Measurements from ENCODE around the gene ZBTB39. TPM values are rescaled to one million over a fixed set of nuclear protein-coding genes. Genes with fewer than 3 reads are reported as not detected.
A peak's percentile ranks its signal among the peaks of the same experiment; 100 is the strongest.

Gene ZBTB39
- total and polyA plus RNA-seq, 2 of the 8 experiments (the other 6 are each of a cell fraction or from before 2014, with no cell fraction given) = 19.3 to 25.0 TPM

- 84% methylated on average over 7 of the region's 7 CpGs; no CpG with 5 or more reads in 1 of the 2 experiments for WGBS, 2 experiments (ENCODE audit: extremely low coverage in 1 of 2, insufficient coverage in 1 of 2, insufficient read length in 1 of 2, insufficient replicate concordance in 2 of 2, low coverage in 1 of 2, low lambda C conversion rate in 2 of 2, missing lambda C conversion rate in 1 of 2)
- no peaks in the 10 kb centered on the region for H4K20me1 ChIP-seq (replicated peaks in 1 of 2; ENCODE audit: control insufficient read depth in 1 of 2, insufficient read depth in 2 of 2, low read length in 2 of 2)
- POLR2A ChIA-PET (ENCODE audit: partially characterized antibody) = interaction anchor here (0.7 to 2.2 kb wide), 7 partner anchors 12 to 97 kb away, joined by 3 to 7 read pairs (median 5); partner anchors contain the start of genes LRP1 and TAC3
- H3K27me3 ChIP-seq (replicated peaks in 1 of 4; ENCODE audit: control insufficient read depth in 3 of 4, extremely low read depth in 1 of 4, insufficient read depth in 3 of 4, low read length in 3 of 4) = no peaks in the 10 kb centered on the region
- peak overlapping the region; percentile 89 for H2AFZ ChIP-seq (ENCODE audit: low read length)
- H3K9ac ChIP-seq (replicated peaks in 1 of 4; ENCODE audit: extremely low read depth in 1 of 4, low read depth in 3 of 4, low read length in 3 of 4) = no peak overlapping the region
- H3K23ac ChIP-seq (ENCODE audit: insufficient read length) = no peak overlapping the region
- no peaks in the 10 kb centered on the region for H3K36me3 ChIP-seq (ENCODE audit: control insufficient read depth in 2 of 4, insufficient read depth in 4 of 4, low read length in 3 of 4)
- peak overlapping the region; percentile 98 for H4K91ac ChIP-seq (replicated peaks; ENCODE audit: insufficient read length, low read length)
- peaks cover 0 to 8% (median 3%) of the 10 kb centered on the region in 4 experiments; a peak in 5 of 7 replicates for H3K4me1 ChIP-seq (replicated peaks in 1 of 4; ENCODE audit: control insufficient read depth in 3 of 4, insufficient read depth in 4 of 4, low read length in 3 of 4)
- H3K4ac ChIP-seq (replicated peaks; ENCODE audit: insufficient read length, low read depth, low read length) = no peak overlapping the region
- peak overlapping the region; percentile 9 for H4K5ac ChIP-seq (ENCODE audit: insufficient read length, low read depth, low read length)
- peak overlapping the region; percentile 84 for H2BK120ac ChIP-seq (replicated peaks; ENCODE audit: low read depth, low read length)
- H2AK5ac ChIP-seq (ENCODE audit: low read depth, low read length) = no peak overlapping the region
- H4K8ac ChIP-seq (ENCODE audit: extremely low read depth, insufficient read depth, low read length) = peak overlapping the region; percentile 63
- peak overlapping the region; percentile 89; the same call in 1 of the 2 replicates for H2BK5ac ChIP-seq (ENCODE audit: low read depth, low read length)
- no peak overlapping the region for H3K14ac ChIP-seq (ENCODE audit: insufficient read length)
- 0 out of 2 replicates have a peak overlapping the region, but pooled peaks have one; percentile 32 for H2BK20ac ChIP-seq (ENCODE audit: low read length)
- H3K18ac ChIP-seq (ENCODE audit: extremely low read depth, low read length) = no peak overlapping the region
- no peak overlapping the region for H3K4me2 ChIP-seq (ENCODE audit: insufficient read depth in 1 of 2, low read depth in 2 of 2, low read length in 2 of 2)
- no peaks in the 10 kb centered on the region; the same call in 1 of the 2 replicates for H3K23me2 ChIP-seq (ENCODE audit: low read depth, low read length)
- H2BK12ac ChIP-seq (ENCODE audit: low read depth, low read length) = peak overlapping the region; percentile 60; the same call in 1 of the 2 replicates
- TF ChIP-seq CTCF (IDR thresholded peaks at IDR 0.05; ENCODE audit: control extremely low read depth in 1 of 3, insufficient read depth in 1 of 3, low read depth in 1 of 3, low read length in 3 of 3) (no peak), CEBPB (IDR thresholded peaks at IDR 0.05; ENCODE audit: low read depth, low read length) (no peak), SIRT6 (IDR thresholded peaks at IDR 0.05; ENCODE audit: low read length) (no peak), SUZ12 (IDR thresholded peaks at IDR 0.05; ENCODE audit: low read length) (no peak), TAF1 (IDR thresholded peaks at IDR 0.05; ENCODE audit: low read depth, low read length) (no peak), CHD2 (IDR thresholded peaks at IDR 0.05; ENCODE audit: low read length) (no peak), ZNF274 (IDR thresholded peaks at IDR 0.05; ENCODE audit: borderline replicate concordance, extremely low read depth, low read length) (no peak), HDAC6 (IDR thresholded peaks at IDR 0.05; ENCODE audit: low read depth, low read length) (no peak)
- no peaks in the 10 kb centered on the region for H3K79me1 ChIP-seq (ENCODE audit: low read depth, low read length)
- CTCF ChIA-PET (ENCODE audit: partially characterized antibody) = interaction anchor here (0.6 to 6.5 kb wide), 22 partner anchors 10 to 274 kb away, joined by 3 to 51 read pairs (median 7); partner anchors contain the start of genes MYO1A, STAT6, TAC3 and ZBTB39
- no peak overlapping the region for H3K27ac ChIP-seq (ENCODE audit: low read depth, low read length)
- no peaks in the 10 kb centered on the region for H3K9me3 ChIP-seq (ENCODE audit: insufficient read depth in 2 of 2, low read depth in 1 of 2, low read length in 1 of 2)
- H3K79me2 ChIP-seq (ENCODE audit: control insufficient read depth in 1 of 2, insufficient read depth in 2 of 2, low read length in 2 of 2) = no peaks in the 10 kb centered on the region
- no peak overlapping the region for H3K56ac ChIP-seq (replicated peaks; ENCODE audit: insufficient read length, low read depth, low read length)
- no peak for FAIRE-seq
- no peak for DNase-seq (ENCODE audit: low read depth in 1 of 2, low spot score in 2 of 2)
- H2BK15ac ChIP-seq (ENCODE audit: low read length) = no peak overlapping the region
- no peak overlapping the region for H3K4me3 ChIP-seq (ENCODE audit: extremely low read depth in 1 of 4, insufficient read depth in 2 of 4, low read depth in 3 of 4, low read length in 4 of 4)
Measured at GRCh38 chr12:57031789-57032188, 25.4 kb upstream of the ZBTB39 start.

Data from H1 (cell line).